Activated CD4-positive, alpha-beta memory T cell treated with anti-CD3 and anti-CD28 coated beads for 36 hours (primary cell): Measurements from ENCODE around the gene HMX2. TPM values are rescaled to one million over a fixed set of nuclear protein-coding genes. Genes with fewer than 3 reads are reported as not detected.
"Not testable (repeated sequence)": the region's sequence is repeated elsewhere in the genome, so short reads cannot be mapped to it uniquely, and the experiment has no call there.

Source experiments
- CTCF ChIA-PET: fragments of 350-600 bp; sonication (Branson Sonifier 250); formaldehyde crosslinking; loops from one replicate; lab custom pipeline; 2021; ENCODE audit warnings: antibody characterized with exemption, inconsistent platforms; lab: Charles Lee
- POLR2A ChIA-PET: fragments of 350-600 bp; sonication (Branson Sonifier 250); formaldehyde crosslinking; loops from one replicate; lab custom pipeline; 2021; ENCODE audit warnings: antibody characterized with exemption; lab: Charles Lee
- DNase-seq: peaks from one replicate; pipeline ENCODE4 v3.0.0-alpha.2; 2020
- H3K27ac Mint-ChIP-seq: one replicate; pipeline ENCODE4 v1.8.0; 2021; ENCODE audit warnings: mixed read lengths
- H3K27me3 Mint-ChIP-seq: one replicate; pipeline ENCODE4 v1.8.0; 2021; ENCODE audit warnings: mixed read lengths
- H3K36me3 Mint-ChIP-seq: one replicate; pipeline ENCODE4 v1.8.0; 2021; ENCODE audit warnings: mixed read lengths
- H3K4me1 Mint-ChIP-seq: one replicate; pipeline ENCODE4 v1.8.0; 2021; ENCODE audit warnings: low read depth, mixed read lengths
- H3K4me3 Mint-ChIP-seq: one replicate; pipeline ENCODE4 v1.8.0; 2021; ENCODE audit warnings: mild to moderate bottlenecking, mixed read lengths
- H3K9me3 Mint-ChIP-seq: one replicate; pipeline ENCODE4 v1.8.0; 2021; ENCODE audit warnings: mixed read lengths
- intact Hi-C: fragments of 100-400 bp; cut with micrococcal nuclease; formaldehyde crosslinking; loops from one replicate; pipeline ENCODE4 v1.15.1; 2023
- total RNA-seq, 2 experiments: library from RNA; stranded (reverse); gene quantifications; one replicate each; pipeline ENCODE4 v1.2.3, GENCODE V29; 2021

Gene HMX2
- total RNA-seq, 2 experiments from 2014 or later: 0.31 to 0.43 TPM

DNA sequence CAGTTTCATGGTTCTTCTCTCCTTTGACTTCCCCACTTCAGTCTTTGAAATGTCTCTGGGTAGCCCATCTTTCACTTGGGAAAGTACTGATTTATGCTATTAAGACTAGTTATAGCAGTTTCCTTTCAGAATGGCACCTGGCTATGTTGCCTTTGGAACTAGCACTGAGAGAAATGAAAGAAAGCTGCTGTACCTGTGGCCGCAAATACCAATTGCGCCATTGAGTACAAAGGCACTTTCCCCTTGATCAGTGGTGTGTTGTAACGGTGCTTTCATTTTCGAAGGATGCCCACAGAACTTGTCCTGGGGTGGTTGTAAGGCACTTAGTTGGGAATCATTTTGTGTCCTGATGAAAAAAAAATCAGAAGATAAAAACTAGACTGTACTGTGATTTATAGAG is 23.0 kb downstream of the HMX2 start:
- ChIA-PET POLR2A (no interaction called here), CTCF (no interaction called here)
- intact Hi-C loops: no loop called here
- peaks cover 67% of the 10 kb centered on the region for H3K36me3 Mint-ChIP-seq
- H3K4me3 Mint-ChIP-seq: no peak overlapping the region
- H3K27me3 Mint-ChIP-seq: no peaks in the 10 kb centered on the region
- no peaks in the 10 kb centered on the region for H3K9me3 Mint-ChIP-seq
- H3K4me1 Mint-ChIP-seq: peaks cover 5% of the 10 kb centered on the region
- DNase-seq: no peak
- no peak overlapping the region for H3K27ac Mint-ChIP-seq

GRCh38 chr10:123171616-123172015 is 23.7 kb downstream of the HMX2 start:
- H3K27me3 Mint-ChIP-seq, H3K4me3 Mint-ChIP-seq, H3K9me3 Mint-ChIP-seq, DNase-seq, intact Hi-C loops, H3K27ac Mint-ChIP-seq, CTCF ChIA-PET, POLR2A ChIA-PET, H3K4me1 Mint-ChIP-seq: not testable (repeated sequence)
- peaks cover 70% of the 10 kb centered on the region for H3K36me3 Mint-ChIP-seq

DNA sequence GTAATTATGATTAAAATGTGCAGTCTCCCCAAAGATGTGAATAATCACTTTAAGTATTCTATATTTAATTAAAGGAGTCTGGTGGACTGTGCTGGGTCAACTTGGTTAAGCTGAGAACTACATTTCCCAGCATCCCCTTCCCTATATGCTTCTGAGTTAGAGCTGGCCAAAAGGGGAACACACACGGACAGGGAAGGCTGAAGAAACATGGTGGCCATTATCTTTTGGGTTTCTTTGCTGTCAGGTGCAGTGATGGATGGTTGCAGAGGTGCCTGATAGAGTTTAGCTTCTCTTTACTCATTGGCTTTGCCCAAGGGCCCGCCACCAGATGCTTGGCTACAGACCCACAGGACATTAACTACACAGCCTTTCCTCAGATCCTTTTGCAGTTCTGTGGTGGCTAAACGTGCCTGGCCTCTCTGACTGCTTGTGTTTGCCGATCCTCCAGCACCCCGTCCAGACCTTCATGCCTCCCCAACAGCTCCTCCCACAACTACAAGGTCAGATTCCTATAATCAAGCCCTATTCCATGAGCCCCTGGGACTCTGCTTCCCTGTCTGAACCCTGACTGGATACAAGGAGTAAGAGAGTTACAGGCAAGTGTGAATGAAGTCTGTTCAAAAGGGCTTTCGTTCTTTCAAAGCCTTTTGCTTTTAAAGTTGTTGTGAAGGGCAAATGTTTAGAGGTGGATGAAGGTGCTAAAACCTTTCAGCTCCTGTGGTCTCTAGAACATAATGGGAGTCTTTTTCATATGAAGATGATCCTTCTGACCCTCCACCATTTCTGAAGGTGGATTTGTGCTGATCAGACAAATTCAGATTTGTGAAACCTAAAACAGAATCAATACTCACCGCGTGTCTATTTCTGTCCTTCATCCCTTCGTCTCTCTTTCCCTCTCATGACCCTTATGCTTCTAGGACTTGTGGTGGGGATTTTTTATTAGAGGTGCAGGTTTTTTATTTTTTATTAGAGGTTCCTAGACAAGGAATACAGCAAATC is 27.8 kb downstream of the HMX2 start:
- intact Hi-C loops: no loop called here
- H3K9me3 Mint-ChIP-seq: peaks cover 11% of the 10 kb centered on the region
- no peak overlapping the region for H3K27ac Mint-ChIP-seq
- ChIA-PET POLR2A (no interaction called here), CTCF (no interaction called here)
- DNase-seq: no peak
- no peaks in the 10 kb centered on the region for H3K27me3 Mint-ChIP-seq
- no peak overlapping the region for H3K4me3 Mint-ChIP-seq
- peaks cover 57% of the 10 kb centered on the region for H3K36me3 Mint-ChIP-seq
- H3K4me1 Mint-ChIP-seq: peaks cover 5% of the 10 kb centered on the region

DNA sequence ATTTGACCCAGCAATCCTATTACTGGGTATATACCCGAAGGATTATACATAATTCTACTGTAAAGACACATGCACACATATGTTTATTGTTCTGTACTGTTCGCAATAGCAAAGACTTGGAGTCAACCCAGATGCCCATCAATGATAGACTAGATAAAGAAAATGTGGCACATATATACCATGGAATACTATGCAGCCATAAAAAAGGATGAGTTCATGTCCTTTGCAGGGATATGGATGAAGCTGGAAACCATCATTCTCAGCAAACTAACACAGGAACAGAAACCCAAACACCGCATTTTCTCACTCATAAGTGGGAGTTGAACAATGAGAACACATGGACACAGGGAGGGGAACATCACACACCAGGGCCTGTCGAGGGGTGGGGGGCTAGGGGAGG is 30.5 kb downstream of the HMX2 start:
- peaks cover 20% of the 10 kb centered on the region for H3K9me3 Mint-ChIP-seq

GRCh38 chr10:123180101-123181090 is 32.5 kb downstream of the HMX2 start:
- Mint-ChIP-seq H3K27me3 (no peaks in the 10 kb centered on the region), H3K4me1 (no peaks in the 10 kb centered on the region), H3K36me3 (peaks cover 55% of the 10 kb centered on the region), H3K9me3 (peaks cover 33% of the 10 kb centered on the region), H3K4me3 (no peak overlapping the region), H3K27ac (no peak overlapping the region)
- intact Hi-C loops: no loop called here
- DNase-seq: no peak
- ChIA-PET POLR2A (no interaction called here), CTCF (no interaction called here)

More for the DNA sequence above, 30.5 kb downstream of the HMX2 start:
- DNase-seq, H3K4me1 Mint-ChIP-seq, intact Hi-C loops, POLR2A ChIA-PET, H3K4me3 Mint-ChIP-seq, H3K27me3 Mint-ChIP-seq, H3K27ac Mint-ChIP-seq, CTCF ChIA-PET: not testable (repeated sequence)
- H3K36me3 Mint-ChIP-seq: peaks cover 55% of the 10 kb centered on the region

DNA sequence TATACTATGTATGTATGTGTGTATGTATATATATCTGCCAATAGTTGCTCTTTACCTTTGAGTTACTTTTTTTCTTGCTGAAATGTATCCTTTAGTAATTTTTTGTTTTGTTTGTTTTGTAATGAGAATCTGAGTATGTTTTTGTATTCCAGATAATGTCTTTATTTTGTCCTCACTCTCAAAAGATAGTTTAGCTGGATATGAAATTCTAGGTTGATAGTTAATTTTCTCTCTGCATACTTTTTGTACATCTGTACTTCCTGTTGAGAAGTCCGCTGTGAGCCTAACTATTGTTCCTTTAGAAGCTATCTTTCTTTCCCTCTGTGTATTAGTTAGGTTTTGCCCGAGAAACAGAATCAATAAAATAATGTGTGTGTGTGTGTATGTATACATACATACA is 35.8 kb downstream of the HMX2 start:
- no peak for DNase-seq
- Mint-ChIP-seq H3K4me3 (no peak overlapping the region), H3K4me1 (no peaks in the 10 kb centered on the region), H3K36me3 (peaks cover 50% of the 10 kb centered on the region), H3K9me3 (peaks cover 31% of the 10 kb centered on the region), H3K27ac (no peak overlapping the region), H3K27me3 (no peaks in the 10 kb centered on the region)
- ChIA-PET CTCF (interaction anchor here (0.6 kb wide), 1 partner anchor 1752 kb away, joined by 3 read pairs; no protein-coding TSS in a partner anchor), POLR2A (no interaction called here)
- intact Hi-C loops: no loop called here

- H3K4me1 Mint-ChIP-seq: no peaks in the 10 kb centered on the region
- CTCF ChIA-PET: no interaction called here
- intact Hi-C loops: no loop called here
- H3K36me3 Mint-ChIP-seq: peaks cover 64% of the 10 kb centered on the region
- peaks cover 27% of the 10 kb centered on the region for H3K9me3 Mint-ChIP-seq
- POLR2A ChIA-PET: no interaction called here
- H3K4me3 Mint-ChIP-seq: no peak overlapping the region
- no peak for DNase-seq
- no peak overlapping the region for H3K27ac Mint-ChIP-seq
- H3K27me3 Mint-ChIP-seq: no peaks in the 10 kb centered on the region
Observed at GRCh38 chr10:123187781-123188180, 39.8 kb downstream of the HMX2 start.

- Mint-ChIP-seq H3K9me3 (no peaks in the 10 kb centered on the region), H3K4me3 (no peak overlapping the region), H3K4me1 (no peaks in the 10 kb centered on the region), H3K36me3 (peaks cover 34% of the 10 kb centered on the region), H3K27ac (no peak overlapping the region), H3K27me3 (no peaks in the 10 kb centered on the region)
- ChIA-PET CTCF (no interaction called here), POLR2A (no interaction called here)
- intact Hi-C loops: no loop called here
- DNase-seq: no peak
Observed at GRCh38 chr10:123191886-123192285, 44.0 kb downstream of the HMX2 start.

DNA sequence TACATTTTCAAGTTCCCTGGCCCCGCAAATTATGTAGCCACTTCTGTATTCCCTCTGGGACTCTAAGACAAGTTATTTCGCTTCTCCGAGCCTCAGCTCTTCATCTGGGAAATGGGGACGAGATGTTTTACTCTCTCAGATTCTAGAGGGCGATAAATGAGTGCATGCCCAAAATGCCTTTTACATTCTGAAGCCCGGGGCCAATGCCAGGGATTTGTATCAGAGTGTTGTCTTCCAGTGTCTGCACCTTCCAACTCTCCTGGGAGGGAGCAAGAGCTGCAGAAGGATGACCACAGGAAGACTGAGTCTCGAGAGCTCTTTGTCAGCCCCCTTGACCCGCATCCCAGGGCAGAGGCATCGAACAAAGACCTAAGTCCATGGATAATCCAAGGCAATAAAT is 46.1 kb downstream of the HMX2 start:
- H3K27me3 Mint-ChIP-seq: no peaks in the 10 kb centered on the region
- no peak overlapping the region for H3K27ac Mint-ChIP-seq
- H3K4me3 Mint-ChIP-seq: no peak overlapping the region
- intact Hi-C loops: no loop called here
- H3K9me3 Mint-ChIP-seq: no peaks in the 10 kb centered on the region
- peaks cover 22% of the 10 kb centered on the region for H3K36me3 Mint-ChIP-seq
- ChIA-PET POLR2A (no interaction called here), CTCF (interaction anchor here (0.5 kb wide), 1 partner anchor 687 kb away, joined by 3 read pairs; no protein-coding TSS in a partner anchor)
- DNase-seq: no peak
- H3K4me1 Mint-ChIP-seq: no peaks in the 10 kb centered on the region

Other genes with a start within 250 kb of the HMX2 start
- gene FAM24A, start 237.5 kb upstream of the HMX2 start, total RNA-seq: not detected
- 1 to 10 TPM; 8.3 to 9.2 TPM for gene C10orf88, start 193.9 kb upstream of the HMX2 start, total RNA-seq
- 1 to 10 TPM; 3.2 to 3.4 TPM for gene PSTK, start 167.7 kb upstream of the HMX2 start, total RNA-seq
- gene IKZF5, start 139.3 kb upstream of the HMX2 start, total RNA-seq: 10 to 100 TPM; 14.5 to 14.8 TPM
- 10 to 100 TPM; 22.1 to 25.1 TPM for gene ACADSB, start 139.1 kb upstream of the HMX2 start, total RNA-seq
- gene HMX3, start 12.2 kb upstream of the HMX2 start, total RNA-seq: under 1 TPM; 0.19 to 0.24 TPM
- 100 to 1,000 TPM; 259 to 265 TPM for gene BUB3, start 6.3 kb downstream of the HMX2 start, total RNA-seq